Mononuclear cell (primary cell): ENCODE results near the gene SNX25. TPM values are rescaled to one million over a fixed set of nuclear protein-coding genes. Genes with fewer than 3 reads are reported as not detected.

Experiments used
- total RNA-seq: library from RNA; depleted of rRNA; stranded (reverse); fragments of >200 nt; gene quantifications from one replicate; pipeline ENCODE4 v1.2.3, GENCODE V29; 2012

Gene SNX25
- total RNA-seq, 1 donor, result 30.1 TPM

Other genes with a start within 250 kb of the SNX25 start
- not detected for gene HELT, start 191.1 kb upstream of the SNX25 start, total RNA-seq
- gene SLC25A4, start 66.3 kb upstream of the SNX25 start, total RNA-seq, result 2.1 TPM
- gene CFAP97, start 5.6 kb upstream of the SNX25 start, total RNA-seq, result 25.5 TPM
- gene LRP2BP, start 186.3 kb downstream of the SNX25 start, total RNA-seq, result 4.5 TPM
- 16.2 TPM for gene ANKRD37, start 187.2 kb downstream of the SNX25 start, total RNA-seq
- gene UFSP2, start 216.4 kb downstream of the SNX25 start, total RNA-seq, result 14.6 TPM